Coronary artery (tissue), 2 donors: Measurements from ENCODE around the gene L3MBTL3.
"Not testable (repeated sequence)": the region's sequence is repeated elsewhere in the genome, so short reads cannot be mapped to it uniquely, and the experiment has no call there.

Source experiments
- DNase-seq: peaks from one replicate; pipeline ENCODE4 v3.0.0-alpha.2; 2017; ENCODE audit warnings: low spot score
- H3K27ac ChIP-seq, 2 donors: fragments of 200-600 bp; sonication (generic); one replicate each; pipeline ENCODE4 v1.5.1; 2016 to 2019
- H3K4me3 ChIP-seq: fragments of 200-600 bp; sonication (generic); 2 replicates; pipeline ENCODE4 v1.5.1; 2016; ENCODE audit warnings: mild to moderate bottlenecking, moderate library complexity
- TF ChIP-seq, protein P1 (sequence below): fragments of 200-600 bp; sonication (generic); IDR thresholded peaks from one replicate; pipeline ENCODE4 v1.5.1; 2019; ENCODE audit warnings: antibody characterized with exemption

Gene L3MBTL3

DNA sequence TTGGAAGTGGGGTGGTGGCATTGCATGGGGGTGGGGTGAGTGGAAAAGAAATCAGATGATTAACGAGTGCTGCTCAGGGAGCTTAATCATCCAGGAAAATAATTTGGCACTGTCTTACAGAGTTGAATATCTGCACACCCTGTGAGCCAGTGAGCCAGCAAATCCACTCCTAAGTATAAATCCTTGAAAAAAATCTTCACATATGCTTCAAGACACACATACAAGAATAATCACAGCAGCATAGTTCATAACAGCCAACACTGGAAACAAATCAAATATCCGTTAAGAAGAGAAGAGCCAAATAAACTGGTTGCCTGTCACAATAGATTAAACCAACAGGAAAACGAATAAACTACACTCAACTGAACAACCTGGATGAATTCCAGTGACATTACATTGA, 141.6 kb downstream of the L3MBTL3 start:
- Histone ChIP-seq H3K27ac (no peak overlapping the region), H3K4me3 (no peak overlapping the region)
- TF ChIP-seq, protein P1, sequence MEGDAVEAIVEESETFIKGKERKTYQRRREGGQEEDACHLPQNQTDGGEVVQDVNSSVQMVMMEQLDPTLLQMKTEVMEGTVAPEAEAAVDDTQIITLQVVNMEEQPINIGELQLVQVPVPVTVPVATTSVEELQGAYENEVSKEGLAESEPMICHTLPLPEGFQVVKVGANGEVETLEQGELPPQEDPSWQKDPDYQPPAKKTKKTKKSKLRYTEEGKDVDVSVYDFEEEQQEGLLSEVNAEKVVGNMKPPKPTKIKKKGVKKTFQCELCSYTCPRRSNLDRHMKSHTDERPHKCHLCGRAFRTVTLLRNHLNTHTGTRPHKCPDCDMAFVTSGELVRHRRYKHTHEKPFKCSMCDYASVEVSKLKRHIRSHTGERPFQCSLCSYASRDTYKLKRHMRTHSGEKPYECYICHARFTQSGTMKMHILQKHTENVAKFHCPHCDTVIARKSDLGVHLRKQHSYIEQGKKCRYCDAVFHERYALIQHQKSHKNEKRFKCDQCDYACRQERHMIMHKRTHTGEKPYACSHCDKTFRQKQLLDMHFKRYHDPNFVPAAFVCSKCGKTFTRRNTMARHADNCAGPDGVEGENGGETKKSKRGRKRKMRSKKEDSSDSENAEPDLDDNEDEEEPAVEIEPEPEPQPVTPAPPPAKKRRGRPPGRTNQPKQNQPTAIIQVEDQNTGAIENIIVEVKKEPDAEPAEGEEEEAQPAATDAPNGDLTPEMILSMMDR: no peak
- no peak for DNase-seq

DNA sequence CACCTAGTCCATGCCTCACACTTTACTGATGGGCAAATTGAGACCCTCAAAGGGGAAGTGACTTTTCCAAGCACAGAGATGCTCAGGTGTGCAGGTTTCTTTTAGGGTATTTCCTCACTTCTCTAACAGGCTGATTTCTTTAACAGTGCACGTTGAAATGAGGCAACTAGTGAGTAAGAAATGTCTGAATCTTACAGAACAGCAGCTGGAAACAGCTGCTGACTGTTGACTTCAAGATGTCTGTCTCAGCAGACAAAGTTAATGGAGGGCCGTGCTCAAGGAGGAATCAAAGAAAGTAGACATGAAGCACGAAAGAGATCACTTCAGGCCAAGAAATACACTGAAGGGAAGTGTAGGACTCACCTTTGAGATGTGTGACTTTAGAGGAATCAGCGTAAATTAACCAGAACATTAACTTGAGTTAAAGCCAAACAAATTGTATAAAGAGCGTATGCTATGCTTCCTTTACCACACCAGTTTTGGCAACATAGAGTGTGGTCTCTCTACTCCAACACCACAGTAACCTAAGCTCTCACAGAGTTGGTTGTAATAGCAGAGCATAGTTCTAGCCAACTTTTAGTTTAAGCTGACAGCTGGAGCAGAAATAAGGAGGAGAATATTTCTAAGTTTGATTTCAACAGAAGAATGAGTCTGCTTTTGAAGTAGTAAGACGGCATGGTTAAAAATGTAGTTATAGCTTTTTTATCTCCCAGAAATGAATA, 143.5 kb downstream of the L3MBTL3 start:
- Histone ChIP-seq H3K4me3 (no peak overlapping the region), H3K27ac (no peak overlapping the region)
- TF ChIP-seq, protein P1: no peak
- DNase-seq: no peak

DNA sequence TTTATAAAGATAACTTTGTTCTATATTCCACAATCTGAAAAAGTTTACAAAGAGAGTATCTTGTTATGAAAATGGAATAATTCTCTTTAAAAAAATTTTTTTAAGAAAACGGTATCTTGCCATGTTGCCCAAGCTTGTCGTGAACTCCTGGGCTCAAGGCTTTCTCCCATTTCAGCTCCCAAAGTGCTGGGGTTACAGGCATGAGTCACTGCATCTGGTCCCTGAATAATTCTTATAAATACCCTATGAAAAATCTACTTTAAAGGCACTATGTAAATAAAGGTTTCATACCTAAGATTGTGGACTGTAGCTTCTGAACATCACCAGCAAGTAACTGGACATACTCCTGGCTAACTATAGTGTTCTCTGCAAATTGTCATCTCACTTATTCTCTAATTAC, 144.0 kb downstream of the L3MBTL3 start:
- no peak for DNase-seq
- no peak overlapping the region for H3K27ac ChIP-seq
- TF ChIP-seq, protein P1: no peak
- no peak overlapping the region for H3K4me3 ChIP-seq

DNA sequence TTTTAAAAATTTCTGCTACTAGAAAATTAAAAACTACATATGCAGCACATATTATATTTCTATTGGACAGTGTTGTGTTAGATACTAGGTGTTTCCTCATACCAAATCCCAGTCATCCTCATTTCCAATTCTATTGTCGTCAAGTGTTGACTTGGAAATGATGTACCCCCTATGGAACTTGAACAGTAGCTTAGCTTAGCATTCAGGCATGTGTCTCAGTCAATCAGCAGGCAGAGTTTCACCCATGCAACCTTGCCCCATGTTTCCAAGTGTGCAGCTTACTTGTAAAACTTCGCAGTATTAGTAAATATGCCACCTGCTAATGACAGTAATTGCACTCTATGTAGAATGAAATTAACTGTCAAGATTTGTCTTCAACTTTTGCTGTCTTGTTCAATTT, 144.9 kb downstream of the L3MBTL3 start:
- Histone ChIP-seq H3K4me3 (no peak overlapping the region), H3K27ac (no peak overlapping the region)
- DNase-seq: no peak
- TF ChIP-seq, protein P1: no peak

DNA sequence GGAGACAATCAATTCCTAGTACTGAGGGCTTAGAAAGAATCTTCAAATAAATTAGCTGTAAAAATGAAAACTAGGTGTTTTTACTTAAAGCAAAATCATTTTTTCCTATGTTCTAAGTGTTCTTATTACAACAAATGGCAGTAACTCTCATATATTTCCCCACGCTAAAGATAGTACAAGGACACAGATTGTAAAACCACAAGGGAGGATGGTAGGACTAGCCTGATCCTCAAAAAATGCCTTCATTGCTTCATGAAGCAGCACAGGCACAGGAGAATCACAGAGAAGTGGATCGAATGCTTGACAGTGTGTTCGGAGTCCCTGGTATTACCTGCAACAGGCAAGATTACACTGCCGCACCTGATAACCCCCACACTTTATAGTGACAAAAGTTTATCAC, 145.9 kb downstream of the L3MBTL3 start:
- no peak overlapping the region for H3K27ac ChIP-seq
- TF ChIP-seq, protein P1: no peak
- H3K4me3 ChIP-seq: no peak overlapping the region
- DNase-seq: no peak

DNA sequence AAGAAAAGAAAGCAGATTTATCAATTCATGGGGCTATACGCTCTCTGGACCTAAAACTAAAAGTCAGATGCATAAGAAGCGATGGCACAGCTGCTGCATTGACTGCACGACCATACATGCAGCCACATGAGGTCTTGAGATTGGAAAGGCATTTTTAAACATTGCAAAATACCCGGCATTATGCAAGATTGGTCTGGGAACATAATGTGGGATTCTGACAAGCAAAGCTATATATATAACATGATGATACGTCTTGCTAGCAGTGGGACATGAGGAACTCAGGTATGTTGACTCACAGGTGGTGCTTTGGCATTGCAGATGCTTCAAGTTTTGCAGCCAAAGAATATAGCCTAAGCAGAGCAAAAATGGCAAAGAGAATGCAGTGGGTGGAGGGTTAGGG, 149.3 kb downstream of the L3MBTL3 start:
- no peak for DNase-seq
- TF ChIP-seq, protein P1: no peak
- H3K4me3 ChIP-seq: no peak overlapping the region
- no peak overlapping the region for H3K27ac ChIP-seq

DNA sequence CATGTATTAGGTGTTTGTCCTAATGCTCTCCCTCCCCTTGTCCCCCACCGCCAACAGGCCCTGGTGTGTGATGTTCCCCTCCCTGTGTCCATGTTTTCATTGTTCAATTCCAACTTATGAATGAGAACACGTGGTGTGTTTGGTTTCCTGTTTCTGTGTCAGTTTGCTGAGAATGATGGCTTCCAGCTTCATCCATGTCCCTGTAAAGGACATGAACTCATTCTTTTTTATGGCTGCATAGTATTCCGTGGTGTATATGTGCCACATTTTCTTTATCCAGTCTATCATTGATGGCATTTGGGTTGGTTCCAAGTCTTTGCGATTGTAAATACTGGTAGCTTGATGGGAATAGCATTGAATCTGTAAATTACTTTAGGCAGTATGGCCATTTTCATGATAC, 151.8 kb downstream of the L3MBTL3 start:
- H3K4me3 ChIP-seq, H3K27ac ChIP-seq, DNase-seq: not testable (repeated sequence)

DNA sequence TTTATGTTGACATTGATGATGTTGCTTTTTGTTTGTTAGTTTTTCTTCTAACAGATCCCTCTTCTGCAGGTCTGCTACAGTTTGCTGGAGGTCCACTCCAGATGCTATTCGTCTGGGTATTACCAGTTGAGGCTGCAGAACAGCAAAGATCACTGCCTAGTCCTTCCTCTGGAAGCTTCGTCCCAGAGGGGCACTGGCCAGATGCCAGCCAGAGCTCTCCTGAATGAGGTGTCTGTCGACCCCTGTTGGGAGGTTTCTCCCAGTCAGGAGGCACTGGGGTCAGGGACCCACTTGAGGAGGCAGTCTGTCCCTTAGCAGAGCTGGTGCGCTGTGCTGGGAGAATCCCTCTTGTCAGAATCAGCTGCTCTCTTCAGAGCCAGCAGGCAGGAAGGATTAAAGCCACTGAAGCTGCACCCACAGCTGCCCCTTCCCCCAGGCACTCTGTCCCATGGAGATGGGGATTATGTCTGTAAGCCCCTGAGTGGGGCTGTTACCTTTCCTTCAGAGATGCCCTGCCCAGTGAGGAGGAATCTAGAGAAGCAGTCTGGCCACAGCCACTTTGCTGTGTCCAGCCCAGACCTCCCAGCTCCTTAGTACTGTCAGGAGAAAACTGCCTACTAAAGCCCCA, 155.1 kb downstream of the L3MBTL3 start:
- not testable (repeated sequence) for H3K27ac ChIP-seq, DNase-seq, H3K4me3 ChIP-seq
